ENCODE data around the gene GSK3B. TPM values are rescaled to one million over a fixed set of nuclear protein-coding genes. Genes with fewer than 3 reads are reported as not detected.

GSK3B gene
- polyA plus RNA-seq, 3 donors: 16.2 to 20.6 (median 20.5) TPM

- H3K4me2 ChIP-seq (replicated peaks; ENCODE audit: extremely low read depth, low read length, poor library complexity, severe bottlenecking): no peak overlapping the region
- H2AFZ ChIP-seq (ENCODE audit: insufficient read depth, low read depth, low read length, poor library complexity, severe bottlenecking): no peak overlapping the region
- DNase-seq: no peak
- H3K9ac ChIP-seq (ENCODE audit: insufficient read depth, low read length, poor library complexity, severe bottlenecking): no peak overlapping the region
- H3K79me2 ChIP-seq (ENCODE audit: insufficient read depth, low read length): peaks cover 38% of the 10 kb centered on the region
- H3K36me3 Mint-ChIP-seq: peaks cover 10 to 33% of the 10 kb centered on the region in 2 donors
- H3K27ac Mint-ChIP-seq: no peak overlapping the region
- H3K4me1 ChIP-seq (ENCODE audit: control insufficient read depth in 1 of 2, insufficient read depth in 2 of 2, low read length in 2 of 2): peaks cover 9 to 14% of the 10 kb centered on the region in 2 donors
- no peak for TF ChIP-seq CTCF (IDR thresholded peaks at IDR 0.05)
- H3K4me3 Mint-ChIP-seq: no peak overlapping the region
- peaks cover 0 to 3% (median 0%) of the 10 kb centered on the region in 3 donors for H3K27me3 Mint-ChIP-seq (ENCODE audit: low read depth in 3 of 3)
- H3K4me1 Mint-ChIP-seq: peaks cover 19% of the 10 kb centered on the region
- H3K27ac ChIP-seq (ENCODE audit: low read depth in 1 of 2, low read length in 2 of 2): no peak overlapping the region
- no peaks in the 10 kb centered on the region for H3K27me3 ChIP-seq (ENCODE audit: control insufficient read depth in 2 of 2, insufficient read depth in 2 of 2, low read length in 2 of 2)
- intact Hi-C loops (cut with micrococcal nuclease): no loop called here
- peaks cover 0 to 5% of the 10 kb centered on the region in 2 donors for H3K9me3 ChIP-seq (replicated peaks in 1 of 2; ENCODE audit: control insufficient read depth in 1 of 2, insufficient read depth in 1 of 2, low read length in 2 of 2)
- no peak overlapping the region for H3K4me3 ChIP-seq (replicated peaks in 1 of 3; ENCODE audit: low read depth in 2 of 3, low read length in 3 of 3)
- H4K20me1 ChIP-seq (ENCODE audit: insufficient read depth, low read length): no peaks in the 10 kb centered on the region
- H3K9me3 Mint-ChIP-seq: peaks cover 2 to 11% (median 7%) of the 10 kb centered on the region in 7 donors
- no CpG with 5 or more reads among the region's 1 CpG for WGBS (ENCODE audit: insufficient coverage)
- no peaks in the 10 kb centered on the region for H3K36me3 ChIP-seq (replicated peaks in 1 of 2; ENCODE audit: control insufficient read depth in 1 of 2, insufficient read depth in 2 of 2, low read length in 2 of 2)
These were observed 6.5 kb upstream of the GSK3B start for GRCh38 chr3:120100711-120101110.

GRCh38 chr3:120098710-120099109 is 4.5 kb upstream of the GSK3B start:
- no peaks in the 10 kb centered on the region for H3K9me3 ChIP-seq (replicated peaks in 1 of 2; ENCODE audit: control insufficient read depth in 1 of 2, insufficient read depth in 1 of 2, low read length in 2 of 2)
- Mint-ChIP-seq H3K4me1 (peaks cover 21% of the 10 kb centered on the region), H3K4me3 (no peak overlapping the region), H3K36me3 (peaks cover 10 to 30% of the 10 kb centered on the region in 2 donors), H3K9me3 (peaks cover 0 to 4% (median 1%) of the 10 kb centered on the region in 7 donors), H3K27ac (no peak overlapping the region), H3K27me3 (ENCODE audit: low read depth in 3 of 3) (no peaks in the 10 kb centered on the region)
- H2AFZ ChIP-seq (ENCODE audit: insufficient read depth, low read depth, low read length, poor library complexity, severe bottlenecking): no peak overlapping the region
- TF ChIP-seq CTCF (IDR thresholded peaks at IDR 0.05): no peak
- DNase-seq: no peak
- peaks cover 38% of the 10 kb centered on the region for H3K79me2 ChIP-seq (ENCODE audit: insufficient read depth, low read length)
- intact Hi-C loops (cut with micrococcal nuclease): loop anchor here (10.0 kb wide), 5 partner anchors 256 to 646 kb away; partner anchors contain the start of genes GTF2E1 (in 2 of the 2), RABL3 (in 2 of the 2), CFAP91 (in 1 of the 2) and NDUFB4 (in 1 of the 2)
- peaks cover 9 to 14% of the 10 kb centered on the region in 2 donors for H3K4me1 ChIP-seq (ENCODE audit: control insufficient read depth in 1 of 2, insufficient read depth in 2 of 2, low read length in 2 of 2)
- no peak overlapping the region for H3K4me3 ChIP-seq (replicated peaks in 1 of 3; ENCODE audit: low read depth in 2 of 3, low read length in 3 of 3)
- H3K36me3 ChIP-seq (replicated peaks in 1 of 2; ENCODE audit: control insufficient read depth in 1 of 2, insufficient read depth in 2 of 2, low read length in 2 of 2): no peaks in the 10 kb centered on the region
- no peak overlapping the region for H3K27ac ChIP-seq (ENCODE audit: low read depth in 1 of 2, low read length in 2 of 2)
- no peak overlapping the region for H3K4me2 ChIP-seq (replicated peaks; ENCODE audit: extremely low read depth, low read length, poor library complexity, severe bottlenecking)
- H4K20me1 ChIP-seq (ENCODE audit: insufficient read depth, low read length): peaks cover under 1% of the 10 kb centered on the region
- no peaks in the 10 kb centered on the region for H3K27me3 ChIP-seq (ENCODE audit: control insufficient read depth in 2 of 2, insufficient read depth in 2 of 2, low read length in 2 of 2)
- H3K9ac ChIP-seq (ENCODE audit: insufficient read depth, low read length, poor library complexity, severe bottlenecking): no peak overlapping the region

All from CD14-positive monocyte (primary cell).